AG10803 (cell line): ENCODE results near the gene DUSP16.
"Not testable (repeated sequence)": the region's sequence is repeated elsewhere in the genome, so short reads cannot be mapped to it uniquely, and the experiment has no call there.

Source experiments
- DNase-seq: peaks from one replicate; pipeline ENCODE4 v3.0.0; 2010; ENCODE audit warnings: low read depth
- H3K4me3 ChIP-seq: 2 replicates; pipeline ENCODE4 v1.5.1; 2011; ENCODE audit warnings: mild to moderate bottlenecking, low read length, control low read depth
- TF ChIP-seq, protein P1 (sequence below): conservative IDR thresholded peaks from 2 replicates; pipeline ENCODE4 v1.5.1; 2011; ENCODE audit warnings: mild to moderate bottlenecking, low read length, control low read depth, inconsistent platforms

DUSP16 gene

DNA sequence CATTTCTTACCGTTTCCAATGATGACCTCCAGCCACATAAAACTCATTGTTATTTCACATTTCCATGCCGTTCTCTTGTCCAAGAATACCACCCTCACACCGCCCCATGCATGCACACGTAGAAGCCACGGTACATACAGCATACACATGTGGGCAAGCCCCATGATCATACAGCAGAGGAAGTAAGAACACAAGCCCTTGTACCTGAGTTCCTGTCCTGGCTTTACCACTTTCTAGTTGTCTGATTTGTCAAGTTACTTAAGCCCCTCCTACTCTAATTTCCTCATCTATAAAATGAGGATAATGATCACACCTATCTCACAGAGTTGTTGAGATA, 59.9 kb downstream of the DUSP16 start:
- TF ChIP-seq, protein P1, sequence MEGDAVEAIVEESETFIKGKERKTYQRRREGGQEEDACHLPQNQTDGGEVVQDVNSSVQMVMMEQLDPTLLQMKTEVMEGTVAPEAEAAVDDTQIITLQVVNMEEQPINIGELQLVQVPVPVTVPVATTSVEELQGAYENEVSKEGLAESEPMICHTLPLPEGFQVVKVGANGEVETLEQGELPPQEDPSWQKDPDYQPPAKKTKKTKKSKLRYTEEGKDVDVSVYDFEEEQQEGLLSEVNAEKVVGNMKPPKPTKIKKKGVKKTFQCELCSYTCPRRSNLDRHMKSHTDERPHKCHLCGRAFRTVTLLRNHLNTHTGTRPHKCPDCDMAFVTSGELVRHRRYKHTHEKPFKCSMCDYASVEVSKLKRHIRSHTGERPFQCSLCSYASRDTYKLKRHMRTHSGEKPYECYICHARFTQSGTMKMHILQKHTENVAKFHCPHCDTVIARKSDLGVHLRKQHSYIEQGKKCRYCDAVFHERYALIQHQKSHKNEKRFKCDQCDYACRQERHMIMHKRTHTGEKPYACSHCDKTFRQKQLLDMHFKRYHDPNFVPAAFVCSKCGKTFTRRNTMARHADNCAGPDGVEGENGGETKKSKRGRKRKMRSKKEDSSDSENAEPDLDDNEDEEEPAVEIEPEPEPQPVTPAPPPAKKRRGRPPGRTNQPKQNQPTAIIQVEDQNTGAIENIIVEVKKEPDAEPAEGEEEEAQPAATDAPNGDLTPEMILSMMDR: no peak
- DNase-seq: no peak

GRCh38 chr12:12502130-12502814, 60.4 kb downstream of the DUSP16 start:
- not testable (repeated sequence) for DNase-seq, H3K4me3 ChIP-seq

More for the DNA sequence above, 59.9 kb downstream of the DUSP16 start:
- H3K4me3 ChIP-seq: no peak overlapping the region

GRCh38 chr12:12501121-12501520, 61.5 kb downstream of the DUSP16 start:
- no peak overlapping the region for H3K4me3 ChIP-seq
- no peak for DNase-seq
- TF ChIP-seq, protein P1: no peak

DNA sequence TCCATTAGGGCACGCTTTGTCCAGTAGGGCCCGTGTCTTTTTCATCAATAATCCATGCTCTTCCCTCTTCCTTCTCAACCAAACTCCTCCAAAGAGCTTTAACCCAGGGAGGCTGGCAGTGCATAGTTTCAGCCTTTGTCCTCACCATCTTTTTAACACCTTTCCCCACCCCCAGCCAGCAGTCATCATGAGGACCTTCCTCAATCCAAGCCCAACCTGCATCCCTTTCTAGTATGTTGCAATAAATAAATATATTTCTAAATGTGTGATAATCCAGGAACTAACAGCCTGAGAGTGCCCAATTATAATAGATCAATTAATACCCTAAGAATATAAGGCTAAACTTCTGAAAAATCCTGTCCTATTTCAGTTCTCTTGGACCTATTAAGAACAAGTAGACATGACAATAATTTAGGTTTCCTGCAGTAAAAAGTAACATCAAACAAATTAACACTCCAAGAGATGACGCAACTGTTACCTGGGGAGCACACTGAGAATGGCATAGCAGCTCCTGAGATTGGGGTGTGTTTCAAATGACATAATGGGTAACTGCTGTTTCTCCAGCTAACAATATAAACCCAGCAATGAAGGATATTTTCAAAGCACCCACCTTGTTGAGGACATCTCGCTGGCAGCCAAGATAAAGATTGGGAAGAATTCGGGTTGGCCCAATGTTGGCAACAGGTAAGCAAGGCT, 62.6 kb downstream of the DUSP16 start:
- TF ChIP-seq, protein P1: no peak
- DNase-seq: no peak
- H3K4me3 ChIP-seq: no peak overlapping the region

GRCh38 chr12:12498210-12498609, 64.5 kb downstream of the DUSP16 start:
- no peak overlapping the region for H3K4me3 ChIP-seq
- DNase-seq: no peak
- TF ChIP-seq, protein P1: no peak

DNA sequence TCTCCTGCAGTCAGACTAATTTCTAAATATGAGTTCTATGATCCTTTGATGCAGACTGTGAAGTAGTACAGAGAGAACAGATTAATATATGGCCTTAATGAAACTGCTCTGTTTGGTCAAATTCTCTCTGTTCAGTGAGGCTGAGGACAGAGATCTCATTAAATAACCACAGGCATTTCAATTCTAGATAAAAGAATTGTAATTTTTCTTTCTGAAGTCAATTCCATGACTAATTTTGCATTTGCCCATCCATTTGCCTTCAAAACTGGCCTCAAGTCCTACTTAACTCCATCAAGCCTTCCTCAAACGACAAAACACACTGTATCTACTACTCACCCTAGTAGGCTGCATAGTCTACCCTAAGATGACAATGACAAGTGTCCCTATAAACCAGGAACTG, 67.1 kb downstream of the DUSP16 start:
- H3K4me3 ChIP-seq: no peak overlapping the region
- DNase-seq: no peak
- TF ChIP-seq, protein P1: no peak

- TF ChIP-seq, protein P1: no peak
- DNase-seq: no peak
- no peak overlapping the region for H3K4me3 ChIP-seq
Observed at GRCh38 chr12:12492547-12492946, 70.1 kb downstream of the DUSP16 start.
